ENCODE data around the gene GAS7.
"Not testable (repeated sequence)": the region's sequence is repeated elsewhere in the genome, so short reads cannot be mapped to it uniquely, and the experiment has no call there.

Gene GAS7

DNA sequence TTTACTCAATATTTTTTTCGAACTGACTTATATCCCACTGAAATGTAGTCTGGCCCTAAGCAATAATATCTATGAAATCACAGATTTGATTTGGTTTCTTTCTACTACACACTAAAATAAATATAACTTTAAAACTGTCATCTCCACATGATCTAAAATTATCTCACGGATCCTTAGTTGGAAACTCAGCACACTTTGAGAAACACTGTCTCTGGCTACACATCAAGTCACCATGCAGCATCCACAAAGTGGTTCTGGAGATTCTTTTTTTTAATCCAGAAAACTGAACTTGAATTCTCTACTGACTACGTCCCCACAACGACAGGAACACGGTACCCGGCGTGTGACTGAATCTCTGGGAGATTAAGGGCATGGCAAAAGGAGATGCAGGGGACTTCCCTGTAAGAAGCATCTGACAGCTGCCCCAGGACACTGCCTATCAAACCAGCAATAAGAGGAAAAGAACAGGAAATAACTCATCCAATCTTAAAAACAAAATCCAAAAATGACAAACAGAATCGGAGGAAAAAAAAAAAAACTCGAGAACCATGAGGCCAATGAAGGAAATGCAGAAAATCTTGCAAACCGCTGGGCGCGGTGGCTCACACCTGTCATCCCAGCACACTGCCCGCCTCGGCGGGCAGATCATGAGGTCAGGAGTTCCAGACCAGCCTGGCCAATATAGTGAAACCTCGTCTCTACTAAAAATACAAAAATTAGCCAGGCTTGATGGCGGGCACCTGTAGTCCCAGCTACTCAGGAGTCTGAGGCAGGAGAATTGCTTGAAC lies 152.3 kb downstream of the GAS7 start:
- DNase-seq: no peak

DNA sequence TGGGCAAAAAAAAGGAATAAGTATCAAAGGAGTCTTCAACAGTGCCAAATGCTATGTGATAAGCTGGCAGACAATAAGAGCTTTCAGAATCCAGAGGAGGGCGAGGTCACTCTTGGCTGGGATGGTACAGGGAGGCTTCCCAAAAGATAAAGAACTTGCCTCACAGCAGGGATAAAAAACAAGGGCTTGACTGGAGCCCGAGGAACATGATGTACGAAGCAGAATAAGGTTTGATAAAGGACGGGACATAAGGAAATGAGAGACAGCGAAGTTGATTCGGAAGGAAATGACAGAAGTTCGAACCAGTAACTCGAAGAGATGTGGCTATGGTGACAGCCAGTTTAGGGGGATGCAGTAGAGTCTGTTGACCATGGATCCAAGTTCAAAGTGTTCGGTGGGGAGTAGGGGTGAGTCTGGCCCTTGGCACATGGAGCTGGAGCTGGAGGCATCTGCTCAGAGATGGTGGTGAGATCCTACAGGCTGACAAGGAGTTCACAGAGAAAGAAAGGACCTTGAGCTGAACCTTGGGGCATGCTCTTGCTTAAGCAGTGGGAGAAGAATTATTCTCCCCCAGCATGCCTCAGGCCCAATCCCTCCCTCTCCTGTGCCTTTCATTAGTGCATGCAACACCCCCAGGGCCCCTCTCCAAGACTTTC lies 155.7 kb downstream of the GAS7 start:
- DNase-seq: no peak

DNA sequence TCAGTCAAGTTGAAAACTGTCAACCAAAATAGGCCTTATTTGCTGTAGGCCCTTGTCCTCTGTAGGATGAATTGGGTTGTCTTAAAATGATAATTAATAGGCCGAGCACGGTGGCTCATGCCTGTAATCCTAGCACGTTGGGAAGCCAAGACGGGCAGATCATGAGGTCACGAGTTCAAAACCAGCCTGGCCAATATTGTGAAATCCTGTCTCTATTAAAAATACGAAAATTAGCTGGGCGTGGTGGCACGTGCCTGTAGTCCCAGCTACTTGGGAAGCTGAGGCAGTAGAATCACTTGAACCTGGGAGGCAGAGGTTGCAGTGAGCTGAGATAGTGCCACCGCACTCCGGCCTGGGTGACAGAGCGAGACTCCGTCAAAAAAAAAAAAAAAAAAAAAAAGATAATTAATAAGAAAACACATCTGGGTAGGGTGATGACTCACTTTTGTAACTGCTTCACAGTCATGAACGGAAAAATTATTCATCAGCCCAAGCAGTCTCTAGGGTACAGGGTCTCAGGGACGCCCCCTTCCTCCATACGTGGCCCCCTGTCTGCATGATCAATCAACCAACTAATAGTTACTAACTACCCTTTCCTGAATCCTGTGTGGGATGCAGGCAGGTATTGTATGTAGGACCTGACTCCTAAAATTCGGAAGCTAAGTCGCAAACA lies 156.4 kb downstream of the GAS7 start:
- DNase-seq: no peak

DNA sequence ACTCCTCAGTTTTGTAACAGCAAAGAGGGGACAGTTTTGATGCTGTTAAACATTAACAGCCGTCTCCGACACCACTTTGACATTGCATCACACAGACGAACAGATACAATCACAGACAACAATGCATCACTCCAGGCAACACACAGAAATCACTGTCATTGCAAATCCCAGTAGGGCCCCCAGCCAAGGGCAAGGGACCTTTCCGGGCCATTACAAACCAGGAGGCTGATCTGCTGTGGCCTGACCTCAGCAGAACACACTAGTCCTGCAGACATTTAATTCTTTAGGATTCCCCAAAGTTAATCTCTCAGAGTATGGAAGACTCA lies 157.2 kb downstream of the GAS7 start:
- DNase-seq: no peak

DNA sequence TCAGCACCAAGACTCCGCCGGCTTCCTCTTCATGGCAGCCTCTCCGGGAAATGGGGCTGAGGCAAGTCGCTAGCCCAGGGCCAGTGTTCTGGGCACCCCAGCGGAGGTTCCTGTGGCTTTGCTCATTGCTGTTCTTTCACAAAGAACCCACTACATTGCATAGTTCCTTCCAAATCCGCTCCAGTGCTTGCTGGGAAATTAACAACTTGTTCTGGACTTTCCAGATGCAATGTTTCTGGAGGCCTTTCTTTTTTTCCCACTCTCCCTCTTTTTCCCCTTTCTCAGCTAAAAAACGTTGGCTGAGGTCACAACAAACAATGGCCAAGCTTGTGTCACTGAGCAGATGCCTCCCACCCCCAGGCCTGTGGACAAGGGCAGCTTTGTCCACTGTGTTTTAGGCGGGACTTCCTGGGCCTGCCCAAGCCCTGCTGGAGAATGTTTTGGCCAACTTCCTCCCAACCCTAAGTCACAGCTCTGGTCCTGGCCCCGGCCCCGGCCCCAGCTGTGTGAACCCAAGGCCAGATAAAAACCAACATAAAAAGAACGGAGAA lies 161.8 kb downstream of the GAS7 start:
- no peak for DNase-seq

DNA sequence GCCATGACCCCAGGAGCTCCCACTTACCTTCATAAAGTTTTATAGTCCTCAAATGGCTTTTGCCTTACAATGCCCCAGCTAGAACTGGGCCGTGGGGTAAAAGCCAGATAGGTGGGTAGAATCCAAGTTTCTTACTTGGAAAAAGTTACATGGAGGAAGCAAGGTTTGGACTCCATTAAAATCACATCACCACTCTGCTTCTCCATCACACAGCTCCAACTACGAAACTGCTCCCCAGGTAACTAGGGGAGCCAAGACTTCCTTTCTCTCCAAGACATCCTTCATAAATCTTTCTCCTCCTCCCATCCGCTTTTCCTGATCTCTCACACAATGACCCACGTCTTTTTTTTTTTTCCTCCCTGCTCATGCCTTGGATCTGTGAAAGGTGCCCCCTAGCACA lies 162.5 kb downstream of the GAS7 start:
- DNase-seq: no peak

DNA sequence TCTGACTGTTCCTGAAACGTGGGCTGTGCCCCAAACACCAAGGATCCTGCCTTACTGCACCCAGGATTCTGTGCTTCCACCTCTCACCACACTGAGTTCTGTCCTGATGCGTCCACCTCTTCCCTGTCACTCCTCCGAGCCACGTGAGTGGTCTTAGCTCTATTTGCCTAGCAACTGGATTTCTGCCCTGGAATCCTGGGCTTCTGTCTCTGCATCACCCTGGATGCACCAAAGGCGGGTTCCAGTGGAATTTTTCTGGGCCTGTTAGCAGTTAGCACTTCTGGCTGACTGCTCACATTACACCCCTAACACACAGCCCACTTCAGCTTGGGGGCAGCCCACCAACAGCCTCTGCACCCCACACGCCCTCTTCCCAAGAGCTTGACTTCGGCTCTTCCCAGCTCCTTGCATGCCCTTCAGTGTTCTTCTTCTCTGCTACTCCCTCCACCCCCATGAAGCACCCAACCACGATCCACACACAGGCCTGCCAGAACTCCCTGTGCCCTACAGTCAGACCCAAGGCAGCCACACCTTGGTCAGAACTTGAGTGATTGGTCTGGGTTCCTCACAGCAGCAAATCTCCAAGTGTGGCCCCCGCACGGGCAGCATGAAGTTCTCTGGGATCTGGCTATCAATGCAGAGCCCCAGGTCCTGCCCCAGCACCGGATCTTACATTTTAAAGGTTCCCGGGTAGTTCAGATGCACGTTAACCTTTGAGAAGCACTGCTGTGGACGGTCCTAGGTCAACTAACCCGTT lies 163.5 kb downstream of the GAS7 start:
- no peak for DNase-seq

DNA sequence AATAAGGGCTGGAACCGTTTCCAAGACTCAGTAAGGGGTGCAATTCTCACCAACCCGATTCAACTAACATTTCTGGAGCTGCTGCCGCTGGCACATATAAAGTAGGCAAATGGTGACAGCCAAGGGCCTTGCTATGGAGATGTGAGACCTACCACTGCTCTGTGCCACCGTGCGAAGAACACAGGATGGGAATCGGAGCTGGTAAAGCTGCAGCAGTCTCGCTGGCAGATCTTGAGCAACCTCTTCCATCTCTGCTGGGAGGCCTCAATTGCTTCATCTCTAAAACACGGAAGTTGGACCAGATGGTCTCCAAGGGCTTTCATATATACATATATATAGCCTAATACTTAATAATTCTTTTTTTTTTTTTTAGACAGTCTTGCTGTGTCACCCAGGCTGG lies 164.4 kb downstream of the GAS7 start:
- DNase-seq: peak in 1 of 2 experiments; percentile 41

DNA sequence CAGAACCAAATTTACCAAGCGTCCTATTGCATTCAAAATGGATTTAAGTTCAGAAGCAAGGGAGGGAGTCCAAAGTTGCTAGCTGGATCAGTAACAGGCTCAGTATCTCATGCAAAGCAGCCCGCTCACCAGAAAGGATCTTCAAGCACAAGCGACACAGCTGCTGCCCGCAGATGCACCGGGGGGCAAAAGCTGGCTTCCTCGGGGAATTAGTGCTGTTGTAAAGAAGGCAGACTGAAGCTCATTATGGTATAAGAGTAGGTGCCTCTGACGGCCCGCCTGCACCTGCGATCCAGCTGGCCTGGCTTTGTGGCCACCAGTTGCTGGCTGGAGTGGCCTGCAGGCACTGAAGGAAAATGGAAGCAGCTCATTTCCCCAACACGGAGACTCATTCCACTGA lies 165.0 kb downstream of the GAS7 start:
- peak; percentile 86 to 90 for DNase-seq

DNA sequence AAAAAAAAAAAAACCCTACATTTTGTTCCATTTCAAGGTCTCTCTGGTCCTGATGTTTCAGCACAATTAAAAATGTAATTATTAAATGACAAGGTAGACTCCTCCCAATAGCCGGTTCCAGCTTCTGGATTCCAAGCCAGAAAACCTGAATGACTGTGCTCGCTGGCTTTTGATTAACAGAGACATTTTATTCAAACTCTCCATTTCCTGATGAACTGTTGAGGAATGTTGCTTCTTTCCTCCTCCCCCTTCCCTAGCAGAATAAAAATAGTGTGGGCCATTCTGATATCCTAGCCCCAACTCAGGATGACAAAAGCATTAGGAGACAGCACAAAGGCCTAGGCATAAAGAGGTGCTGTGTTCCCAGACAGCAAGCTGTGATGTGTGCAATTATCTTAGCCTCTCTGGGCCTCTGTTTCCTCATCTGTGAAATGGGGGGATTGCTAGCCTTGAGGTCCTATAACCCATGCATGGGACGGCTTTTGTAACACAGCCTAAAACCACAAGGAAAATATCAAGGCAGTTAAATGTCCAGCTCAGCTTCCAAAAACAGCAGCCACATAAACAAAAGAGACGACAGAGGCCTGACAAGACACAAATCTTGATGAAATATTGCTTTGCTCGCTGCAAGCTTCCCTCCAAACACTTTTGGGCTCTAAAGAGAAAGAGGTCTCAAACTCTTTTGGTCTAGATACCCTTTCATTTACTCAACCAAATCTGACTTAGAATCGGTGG lies 166.1 kb downstream of the GAS7 start:
- DNase-seq: no peak

DNA sequence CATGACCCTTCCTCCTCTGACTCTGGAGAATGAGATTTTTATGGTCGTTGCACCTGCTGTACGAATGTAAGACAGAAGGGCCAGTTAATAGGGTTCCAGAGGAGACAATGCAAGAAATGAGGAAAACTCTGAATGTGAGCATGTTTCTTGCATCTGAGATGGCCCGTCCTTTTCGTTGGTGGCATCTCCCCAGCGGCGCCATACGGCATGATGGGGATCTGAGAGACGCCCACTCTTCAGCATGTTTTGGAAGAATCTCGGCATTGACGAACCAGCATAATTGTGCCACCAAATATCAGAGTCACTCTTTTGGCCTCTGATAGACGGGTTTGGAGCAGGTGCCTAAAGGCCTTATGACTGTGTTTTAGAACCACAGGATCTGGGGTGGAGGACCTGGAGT lies 166.8 kb downstream of the GAS7 start:
- DNase-seq: no peak

DNA sequence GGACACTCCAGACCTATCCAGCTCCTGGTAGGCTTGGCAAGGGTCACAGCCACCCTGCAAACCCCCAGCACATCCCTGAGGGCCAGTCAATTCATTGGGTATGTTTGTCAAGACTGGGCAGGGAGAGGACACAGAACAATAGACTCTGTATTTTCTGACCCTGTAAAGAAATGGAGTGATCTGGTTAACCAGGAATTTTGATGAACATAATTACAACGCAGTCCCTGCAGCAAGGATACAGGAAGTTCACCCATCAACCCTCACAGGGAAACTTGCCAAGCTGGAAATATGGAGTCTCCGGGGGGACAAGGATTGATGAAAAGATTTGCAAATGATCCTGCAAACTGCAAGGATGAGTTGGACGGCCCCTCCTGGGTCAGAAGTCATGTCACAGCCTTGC lies 167.3 kb downstream of the GAS7 start:
- DNase-seq: peak in 1 of 2 experiments; percentile 11

DNA sequence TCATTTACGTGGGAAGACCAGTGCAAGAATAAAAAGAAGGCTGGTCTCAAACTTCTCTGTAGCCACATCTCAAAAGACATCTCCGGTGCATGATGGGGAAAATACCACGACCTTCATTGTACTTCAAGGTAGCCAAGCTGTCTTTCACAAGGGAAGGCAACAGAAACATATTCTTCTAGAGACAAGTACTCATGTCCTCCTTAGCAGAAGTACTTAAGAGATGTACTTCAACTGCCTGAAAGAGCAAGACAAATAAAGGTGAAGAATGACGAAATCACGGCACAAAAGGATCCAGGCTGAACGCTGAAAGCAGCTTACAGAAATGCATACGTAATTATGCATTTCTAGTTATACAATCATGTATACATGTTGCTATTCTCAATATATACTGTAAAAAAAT lies 169.3 kb downstream of the GAS7 start:
- DNase-seq: no peak

DNA sequence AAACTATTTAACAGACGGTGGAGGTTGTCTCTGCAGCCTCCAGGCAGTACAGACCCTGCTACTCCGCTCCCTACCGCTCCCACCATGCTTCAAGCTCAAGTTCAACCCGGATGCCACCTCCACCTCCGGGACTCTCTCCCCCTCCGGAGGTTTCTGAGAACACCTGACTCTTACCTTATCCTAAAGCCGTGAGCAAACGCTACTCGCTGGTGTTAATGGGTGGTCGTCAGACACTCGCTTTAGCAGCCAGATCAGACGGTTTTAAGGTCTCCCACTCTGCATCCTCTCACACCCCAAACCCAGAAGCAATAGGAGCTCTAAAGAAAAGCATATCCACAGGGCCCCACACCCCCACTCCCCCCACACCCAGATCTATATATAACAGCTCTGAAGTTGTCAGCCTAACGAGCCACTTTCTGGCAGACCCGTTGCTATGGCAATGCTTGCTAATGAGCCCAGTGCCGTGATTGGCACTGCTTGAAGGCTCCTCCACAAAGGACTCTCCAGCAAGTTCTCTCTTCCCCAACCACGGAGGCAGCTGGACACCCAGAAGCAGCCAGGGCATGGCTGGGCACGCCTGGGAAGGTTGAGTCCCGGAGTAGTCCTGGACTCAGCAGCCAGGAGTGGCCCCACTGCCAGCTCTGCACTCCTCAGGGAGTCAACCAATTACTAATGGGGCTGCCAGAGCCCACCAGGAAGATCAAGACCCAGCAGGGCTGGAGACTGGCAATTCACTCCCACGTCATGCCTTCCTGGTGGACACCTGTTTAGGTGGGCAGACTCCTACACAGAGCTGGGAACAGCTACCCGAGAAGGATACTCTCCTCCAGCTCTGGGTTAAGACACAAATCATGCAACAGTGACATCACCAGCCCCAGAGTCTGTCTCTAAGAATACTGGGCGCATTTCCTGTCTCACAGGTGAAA lies 172.2 kb downstream of the GAS7 start:
- peak; percentile 49 to 56 for DNase-seq

DNA sequence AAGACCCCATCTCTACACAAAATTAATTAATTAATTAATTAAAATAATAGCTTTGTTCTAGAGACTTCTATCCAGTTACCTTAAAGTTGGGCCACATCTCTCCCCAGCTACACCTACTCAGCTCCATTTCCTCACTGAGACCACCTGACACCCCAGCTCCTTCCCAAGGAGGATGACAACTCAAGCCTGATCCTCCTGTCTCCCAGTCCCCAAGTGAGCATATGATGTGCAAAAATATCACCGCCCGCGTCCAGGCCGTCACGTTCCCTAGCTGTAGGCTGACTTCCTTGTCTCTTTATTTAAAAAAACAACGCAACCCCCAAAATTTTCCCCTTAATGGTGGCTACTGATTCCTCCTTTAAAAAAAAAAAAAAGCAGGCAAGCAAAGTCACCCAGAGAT lies 173.2 kb downstream of the GAS7 start:
- DNase-seq: no peak

DNA sequence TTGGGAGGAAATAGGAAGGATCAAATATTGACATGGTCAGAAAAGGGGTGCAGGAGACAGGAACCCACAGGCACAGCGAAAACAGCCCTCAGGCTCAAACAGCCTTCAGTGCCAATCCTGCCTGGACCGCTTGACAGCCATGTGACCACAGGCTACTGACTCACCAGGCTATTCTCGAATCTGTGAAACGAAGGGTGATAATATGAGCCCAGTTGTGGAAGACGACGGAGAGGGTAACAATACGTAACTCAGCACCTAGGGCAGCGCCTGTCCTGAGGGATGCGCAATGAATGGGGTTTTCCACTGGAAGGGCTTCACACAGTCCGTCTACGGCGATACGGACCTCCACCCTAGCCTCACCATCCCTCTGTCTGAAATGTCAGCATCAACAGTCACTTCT lies 176.0 kb downstream of the GAS7 start:
- DNase-seq: no peak

DNA sequence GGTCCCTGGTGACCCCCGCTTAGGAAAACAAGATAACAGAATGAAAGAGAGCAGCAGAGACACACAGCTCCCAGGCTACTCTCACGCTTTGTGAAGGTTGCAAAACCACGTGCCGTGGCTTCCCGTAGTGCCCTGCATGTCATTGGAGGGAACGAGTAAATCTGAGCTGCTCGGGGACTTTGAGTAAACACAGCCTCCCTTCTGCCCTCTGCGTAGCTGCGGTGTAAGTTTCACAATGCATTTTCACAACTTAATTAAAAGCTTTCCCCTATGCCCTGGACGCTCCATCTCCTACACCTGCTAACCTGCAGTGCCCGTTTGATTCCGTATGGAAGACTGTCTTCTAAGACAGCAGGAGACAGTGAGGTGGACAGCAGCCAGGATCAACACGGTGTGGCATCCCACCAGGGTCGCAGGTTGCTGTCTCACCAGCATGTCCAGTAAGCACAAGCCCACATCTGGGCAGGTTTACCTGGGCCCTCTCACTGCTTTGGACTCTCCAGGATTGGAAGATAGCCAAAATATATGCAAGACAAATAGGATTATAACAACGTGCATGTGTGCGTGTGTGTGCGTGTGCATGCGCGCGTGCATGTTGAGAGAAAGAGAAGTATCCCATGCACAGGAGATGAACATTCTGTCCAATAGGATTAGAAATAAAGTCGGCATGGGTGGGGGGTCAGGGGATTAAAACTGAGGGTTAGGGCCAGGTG lies 177.0 kb downstream of the GAS7 start:
- peak in 1 of 2 experiments; percentile 9 for DNase-seq

DNA sequence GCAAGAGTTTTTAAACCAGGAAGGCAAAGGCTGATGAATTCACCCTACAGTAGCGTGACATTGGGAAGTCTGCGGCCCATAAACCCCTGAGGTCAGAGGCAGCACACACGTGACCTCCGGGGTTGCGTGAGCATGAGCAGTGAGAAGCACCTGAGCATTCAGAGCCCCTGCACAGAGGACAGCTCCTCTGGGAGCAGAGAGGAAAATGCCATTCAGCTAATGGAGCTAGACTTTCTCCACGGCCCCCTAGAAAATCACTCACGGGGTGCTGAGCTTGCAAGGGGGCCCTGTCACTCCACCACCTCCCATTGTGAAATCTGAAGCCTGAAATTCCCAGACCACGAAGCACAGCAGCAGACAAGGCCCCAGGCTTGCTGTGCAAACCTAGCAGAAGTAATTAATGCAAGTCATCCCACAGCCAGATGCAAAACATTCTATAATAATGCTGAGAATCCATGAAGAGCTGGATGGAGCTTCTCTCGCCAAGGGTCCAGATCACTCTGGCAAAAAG lies 178.4 kb downstream of the GAS7 start:
- DNase-seq: peak; percentile 66 to 70

DNA sequence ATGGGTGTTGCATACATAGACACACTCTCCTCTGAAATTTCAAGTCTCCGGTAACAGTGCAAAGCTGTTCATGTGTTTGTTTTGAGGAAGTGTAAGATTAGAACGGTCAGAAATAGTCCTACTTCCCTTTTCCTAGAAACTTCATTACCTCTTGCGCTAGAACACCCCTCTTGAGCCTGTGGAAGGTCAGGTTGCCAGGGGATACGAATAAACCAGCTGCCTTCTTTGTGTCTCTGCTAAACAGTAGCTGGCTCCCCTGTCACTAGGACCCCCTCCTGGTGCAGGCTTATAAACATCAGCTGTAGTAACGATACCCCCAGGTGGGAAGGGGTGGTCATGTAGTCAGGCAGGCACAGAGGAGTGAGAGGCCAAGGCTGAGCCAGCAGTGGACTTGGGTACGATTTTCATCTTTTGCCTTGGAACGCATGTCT lies 179.9 kb downstream of the GAS7 start:
- DNase-seq: no peak

DNA sequence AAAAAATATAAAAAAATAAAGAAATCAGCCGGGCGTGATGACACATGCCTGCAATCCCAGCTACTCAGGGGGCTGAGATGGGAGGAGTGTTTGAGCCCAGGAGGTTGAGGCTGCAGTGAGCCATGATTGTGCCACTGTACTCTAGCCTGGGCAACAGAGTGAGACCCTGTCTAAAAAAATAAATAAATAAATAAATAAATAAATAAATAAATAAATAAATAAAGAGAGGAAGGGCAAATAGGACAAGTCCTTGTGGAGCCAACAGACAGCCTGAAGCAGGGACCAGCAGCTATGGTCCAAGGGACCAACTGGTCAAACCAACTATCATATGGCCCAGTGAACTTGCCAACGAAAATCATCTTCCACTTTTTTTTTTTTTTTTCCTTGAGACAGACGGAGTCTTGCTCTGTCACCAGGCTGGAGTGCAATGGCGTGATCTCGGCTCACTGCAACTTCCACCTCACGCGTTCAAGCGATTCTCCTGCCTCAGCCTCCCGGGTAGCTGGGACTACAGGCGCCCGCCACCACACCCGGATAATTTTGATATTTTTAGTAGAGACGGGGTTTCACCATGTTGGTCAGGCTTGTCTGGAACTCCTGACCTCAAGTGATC lies 181.3 kb downstream of the GAS7 start:
- not testable (repeated sequence) for DNase-seq

All from NCI-H526 (cell line).